Measurements from ENCODE around the gene CAMK2B. TPM values are rescaled to one million over a fixed set of nuclear protein-coding genes. Genes with fewer than 3 reads are reported as not detected.

The CAMK2B gene
- polyA plus RNA-seq, 1 donor (not counting 4 experiments of a cell fraction or from before 2014, with no cell fraction given): 0.25 TPM

- Histone ChIP-seq H3K4me2 (ENCODE audit: control insufficient read depth, extremely low read depth, insufficient read depth, low read depth, low read length) (no peak overlapping the region), H3K27me3 (ENCODE audit: control insufficient read depth, extremely low read depth, insufficient read depth, low read length) (no peaks in the 10 kb centered on the region), H2AFZ (ENCODE audit: control insufficient read depth, low read length) (no peak overlapping the region), H3K9ac (ENCODE audit: control insufficient read depth, extremely low read depth, insufficient read depth, low read length) (no peak overlapping the region), H3K4me3 (ENCODE audit: control insufficient read depth in 2 of 3, extremely low read depth in 1 of 3, insufficient read depth in 2 of 3, low read depth in 1 of 3, low read length in 3 of 3) (no peak overlapping the region), H3K79me2 (ENCODE audit: control insufficient read depth, insufficient read depth, low read length) (no peaks in the 10 kb centered on the region), H3K9me1 (ENCODE audit: control insufficient read depth, extremely low read depth, insufficient read depth, low read length) (no peaks in the 10 kb centered on the region), H3K4me1 (ENCODE audit: control insufficient read depth, extremely low read depth, insufficient read depth, low read length) (no peaks in the 10 kb centered on the region), H4K20me1 (ENCODE audit: control insufficient read depth, extremely low read depth, insufficient read depth, low read length) (no peaks in the 10 kb centered on the region), H3K36me3 (ENCODE audit: control insufficient read depth in 2 of 2, extremely low read depth in 1 of 2, insufficient read depth in 2 of 2, low read length in 2 of 2) (peaks cover 4 to 23% of the 10 kb centered on the region in 2 experiments), H3K9me3 (ENCODE audit: control insufficient read depth, low read depth, low read length) (no peaks in the 10 kb centered on the region), H3K27ac (ENCODE audit: control insufficient read depth, insufficient read depth, low read length) (no peak overlapping the region)
- FAIRE-seq (no peak), DNase-seq (ENCODE audit: low read depth, low spot score) (no peak)
- dilution Hi-C loops (cut with MboI; ENCODE audit: extremely low pct_ligation_motif_present, low sequenced_read_pairs): no loop called here
- no peak for TF ChIP-seq CTCF (optimal IDR thresholded peaks at IDR 0.05 in 1 of 3, IDR thresholded peaks at IDR 0.05 in 1 of 3, conservative IDR thresholded peaks at IDR 0.05 in 1 of 3; ENCODE audit: extremely low read depth in 1 of 3, insufficient read depth in 2 of 3, low read length in 3 of 3)
- TF ChIP-seq EZH2 (IDR thresholded peaks at IDR 0.05; ENCODE audit: low read length): no peak
Observed at GRCh38 chr7:44215531-44215930, 109.9 kb downstream of the CAMK2B start.

- dilution Hi-C loops (cut with MboI; ENCODE audit: extremely low pct_ligation_motif_present, low sequenced_read_pairs): no loop called here
- Histone ChIP-seq H3K4me1 (ENCODE audit: control insufficient read depth, extremely low read depth, insufficient read depth, low read length) (no peaks in the 10 kb centered on the region), H3K27me3 (ENCODE audit: control insufficient read depth, extremely low read depth, insufficient read depth, low read length) (no peaks in the 10 kb centered on the region), H3K9ac (ENCODE audit: control insufficient read depth, extremely low read depth, insufficient read depth, low read length) (no peak overlapping the region), H3K79me2 (ENCODE audit: control insufficient read depth, insufficient read depth, low read length) (no peaks in the 10 kb centered on the region), H4K20me1 (ENCODE audit: control insufficient read depth, extremely low read depth, insufficient read depth, low read length) (peaks cover 2% of the 10 kb centered on the region), H3K9me1 (ENCODE audit: control insufficient read depth, extremely low read depth, insufficient read depth, low read length) (no peaks in the 10 kb centered on the region), H3K4me3 (ENCODE audit: control insufficient read depth in 2 of 3, extremely low read depth in 1 of 3, insufficient read depth in 2 of 3, low read depth in 1 of 3, low read length in 3 of 3) (no peak overlapping the region), H3K9me3 (ENCODE audit: control insufficient read depth, low read depth, low read length) (no peaks in the 10 kb centered on the region), H3K4me2 (ENCODE audit: control insufficient read depth, extremely low read depth, insufficient read depth, low read depth, low read length) (no peak overlapping the region), H2AFZ (ENCODE audit: control insufficient read depth, low read length) (no peak overlapping the region), H3K27ac (ENCODE audit: control insufficient read depth, insufficient read depth, low read length) (no peak overlapping the region), H3K36me3 (ENCODE audit: control insufficient read depth in 2 of 2, extremely low read depth in 1 of 2, insufficient read depth in 2 of 2, low read length in 2 of 2) (peaks cover 19 to 35% of the 10 kb centered on the region in 2 experiments)
- no peak for FAIRE-seq
- TF ChIP-seq EZH2 (IDR thresholded peaks at IDR 0.05; ENCODE audit: low read length) (no peak), CTCF (optimal IDR thresholded peaks at IDR 0.05 in 1 of 3, IDR thresholded peaks at IDR 0.05 in 1 of 3, conservative IDR thresholded peaks at IDR 0.05 in 1 of 3; ENCODE audit: extremely low read depth in 1 of 3, insufficient read depth in 2 of 3, low read length in 3 of 3) (no peak)
- no peak for DNase-seq (ENCODE audit: low read depth, low spot score)
Observed at GRCh38 chr7:44213877-44214388, 111.5 kb downstream of the CAMK2B start.
